GM19467 (cell line): ENCODE data around the gene NFKBIL1.
"Not testable (repeated sequence)": the region's sequence is repeated elsewhere in the genome, so short reads cannot be mapped to it uniquely, and the experiment has no call there.

ENCODE experiments used
- ATAC-seq: cut with Tn5 transposase; IDR thresholded peaks from one replicate; pipeline ENCODE4 v1.9.1; 2021; ENCODE audit warnings: mild to moderate bottlenecking, moderate library complexity; ENCODE audit not compliant: unreplicated experiment

Gene NFKBIL1

DNA sequence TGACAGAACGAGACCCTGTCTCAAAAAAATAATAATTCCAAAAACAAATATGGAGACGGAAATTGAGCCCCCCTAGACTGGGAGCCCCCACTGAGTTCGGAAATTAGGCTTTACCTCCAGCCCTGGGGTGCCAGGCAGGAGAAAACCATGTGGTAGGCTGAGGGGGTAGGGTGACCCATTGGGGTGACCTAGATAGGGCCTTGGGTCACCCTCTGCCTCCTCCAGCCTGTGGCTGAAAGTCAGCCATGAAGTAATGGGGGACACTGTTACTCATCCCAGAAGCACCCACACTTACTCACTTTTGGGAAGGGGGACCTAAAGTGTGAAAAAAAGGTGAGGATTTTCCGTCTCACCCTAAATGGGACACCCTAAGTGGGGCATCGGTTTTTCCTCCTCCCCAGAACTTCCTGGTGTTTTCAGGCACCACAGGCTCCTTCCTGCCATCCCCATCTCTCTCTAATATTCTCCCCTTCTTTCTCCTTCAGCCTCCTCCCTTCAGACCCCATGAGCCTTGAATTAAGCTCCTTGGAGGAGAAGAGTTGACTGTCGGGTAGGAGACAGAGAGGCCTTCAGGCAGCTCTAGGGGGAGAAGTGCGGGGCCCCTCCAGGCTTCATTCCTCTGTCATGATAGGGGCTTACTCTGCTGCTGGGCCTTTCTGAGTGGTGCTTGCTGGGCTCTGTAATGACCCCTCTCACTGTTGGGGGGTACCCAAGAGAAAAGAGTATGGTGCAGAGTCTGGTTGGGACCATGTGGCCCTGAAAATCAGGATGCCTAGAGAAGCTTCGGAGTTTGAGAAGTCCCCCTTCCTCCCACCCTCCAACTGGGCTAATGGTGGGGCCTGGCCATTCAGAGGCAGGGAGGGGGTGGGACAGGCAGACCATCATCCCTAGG lies 32.4 kb downstream of the NFKBIL1 start:
- ATAC-seq: no peak

- ATAC-seq: no peak
These were observed 33.0 kb downstream of the NFKBIL1 start for GRCh38 chr6:31580438-31580740.

GRCh38 chr6:31580807-31581433 lies 33.5 kb downstream of the NFKBIL1 start:
- peak; percentile 51 for ATAC-seq

- no peak for ATAC-seq
These were observed 34.2 kb downstream of the NFKBIL1 start for GRCh38 chr6:31581434-31582229.

- no peak for ATAC-seq
These were observed 34.8 kb downstream of the NFKBIL1 start, which contains the start of gene LTB for GRCh38 chr6:31582230-31582643. Gene LTB (minus strand): TSS chr6:31582424. CDS start chr6:31582417, 7 bp downstream.

DNA sequence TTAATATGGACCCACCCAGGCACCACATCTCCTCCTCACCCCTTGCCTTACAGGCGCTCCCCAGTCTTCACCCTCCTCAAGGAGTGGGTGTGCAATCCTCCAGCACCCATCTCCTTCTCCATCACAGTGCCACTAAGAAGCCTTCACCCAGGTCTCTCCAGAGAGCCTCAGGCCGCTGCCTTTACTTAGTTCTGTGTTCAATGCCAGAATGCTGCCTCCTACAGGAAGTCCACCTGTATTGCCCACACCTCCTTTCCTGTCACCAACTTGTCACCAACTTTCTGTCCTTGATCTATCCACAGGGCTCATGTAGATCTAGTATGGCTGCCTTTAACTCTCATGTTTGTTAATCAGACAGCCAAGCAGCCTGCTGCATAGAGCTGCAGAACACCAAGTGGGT lies 38.1 kb downstream of the NFKBIL1 start:
- ATAC-seq: no peak

DNA sequence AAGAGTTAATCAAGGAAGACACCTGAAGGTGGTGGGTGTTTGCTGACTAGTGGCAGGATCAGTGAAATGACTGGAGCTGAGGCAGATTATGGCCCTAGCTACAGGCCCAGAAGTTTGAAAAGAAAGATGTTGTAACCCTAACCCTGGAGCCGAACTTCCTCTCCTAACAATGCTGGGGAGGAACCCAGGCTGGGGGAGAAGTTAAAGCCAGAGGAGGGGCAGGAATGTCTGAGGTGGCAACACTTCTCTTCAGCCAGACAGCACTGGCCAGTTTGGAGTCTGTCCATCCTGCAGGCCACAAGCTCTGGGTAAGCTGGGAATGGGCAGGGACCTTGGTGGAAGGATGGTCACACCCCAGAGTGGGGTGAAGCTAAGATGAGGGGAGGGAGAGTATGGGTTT lies 38.6 kb downstream of the NFKBIL1 start, which contains the start of gene LST1:
Gene LST1, plus strand, starts transcription at position 270 of the 400 bp plus-strand sequence. CDS start 1,023 bp downstream, outside the sequence.
- no peak for ATAC-seq

DNA sequence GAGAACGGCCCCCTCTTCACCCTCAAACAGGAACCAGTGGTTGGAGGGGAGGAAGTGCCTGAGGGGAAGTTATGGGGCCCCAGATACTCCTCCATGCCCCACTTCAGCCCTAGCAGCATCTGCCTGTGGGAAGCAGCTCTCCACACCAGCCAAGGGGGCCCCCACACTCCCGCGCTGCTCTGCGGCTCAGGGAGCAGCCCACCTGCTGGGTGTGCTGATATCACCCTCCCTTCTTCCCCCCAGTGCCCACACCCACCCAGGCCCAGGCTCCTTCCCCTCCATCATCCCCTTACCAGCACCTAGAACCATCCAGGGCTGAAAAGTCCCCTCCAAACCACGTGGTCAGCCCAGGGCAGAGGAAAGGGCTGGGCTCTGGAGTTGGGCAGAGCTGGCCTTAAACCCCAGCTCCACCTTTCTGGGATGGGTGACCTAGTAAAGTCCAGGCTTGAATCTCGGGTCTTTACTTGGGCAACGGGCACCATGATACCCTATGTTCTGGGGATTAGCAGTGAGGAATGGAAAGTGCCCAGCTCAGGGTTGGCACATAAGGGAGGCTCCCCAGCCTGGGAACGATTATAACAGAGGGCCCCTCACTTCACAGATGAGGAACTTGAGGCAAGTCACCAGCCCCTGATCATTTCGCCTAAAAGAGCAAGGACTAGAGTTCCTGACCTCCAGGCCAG lies 39.3 kb downstream of the NFKBIL1 start:
- ATAC-seq: no peak

DNA sequence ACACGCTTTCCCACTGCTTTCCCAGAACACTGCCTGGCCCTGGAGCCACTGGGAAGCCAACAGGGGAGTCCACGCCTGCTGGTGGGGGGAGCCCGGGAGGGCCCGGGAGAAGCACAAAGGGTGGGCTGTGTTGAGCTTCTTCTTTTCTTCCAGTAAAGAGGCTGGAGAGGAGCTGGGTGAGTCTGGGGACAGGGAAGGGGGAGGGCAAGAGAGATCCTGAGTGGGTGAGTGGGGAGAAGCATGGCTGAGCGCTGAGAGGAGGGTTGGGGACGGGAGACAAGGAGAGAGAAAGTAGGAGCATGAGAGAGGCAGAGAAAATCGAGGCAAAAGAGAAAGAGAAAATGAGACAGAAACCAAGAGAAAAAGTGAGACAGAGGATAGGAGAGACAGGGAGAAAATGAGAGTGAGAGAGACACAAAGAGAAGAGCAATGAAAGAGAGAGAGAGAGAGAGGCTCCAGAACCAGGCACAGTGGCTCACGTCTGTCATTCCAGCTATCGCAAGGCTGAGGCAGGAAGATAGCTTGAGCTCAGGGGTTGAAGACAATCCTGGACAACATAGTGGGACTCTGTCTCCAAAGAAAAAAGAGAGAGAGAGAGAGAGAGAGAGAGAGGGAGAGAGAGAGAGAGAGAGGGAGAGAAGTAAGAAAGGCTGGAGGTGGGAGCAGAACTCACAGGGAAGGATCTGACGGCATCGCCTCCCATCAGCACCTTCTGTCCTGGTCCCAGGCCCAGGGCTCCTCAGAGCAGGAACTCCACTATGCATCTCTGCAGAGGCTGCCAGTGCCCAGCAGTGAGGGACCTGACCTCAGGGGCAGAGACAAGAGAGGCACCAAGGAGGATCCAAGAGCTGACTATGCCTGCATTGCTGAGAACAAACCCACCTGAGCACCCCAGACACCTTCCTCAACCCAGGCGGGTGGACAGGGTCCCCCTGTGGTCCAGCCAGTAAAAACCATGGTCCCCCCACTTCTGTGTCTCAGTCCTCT lies 40.7 kb downstream of the NFKBIL1 start:
- no peak for ATAC-seq

- no peak for ATAC-seq
These were observed 41.7 kb downstream of the NFKBIL1 start for GRCh38 chr6:31588871-31589650.

DNA sequence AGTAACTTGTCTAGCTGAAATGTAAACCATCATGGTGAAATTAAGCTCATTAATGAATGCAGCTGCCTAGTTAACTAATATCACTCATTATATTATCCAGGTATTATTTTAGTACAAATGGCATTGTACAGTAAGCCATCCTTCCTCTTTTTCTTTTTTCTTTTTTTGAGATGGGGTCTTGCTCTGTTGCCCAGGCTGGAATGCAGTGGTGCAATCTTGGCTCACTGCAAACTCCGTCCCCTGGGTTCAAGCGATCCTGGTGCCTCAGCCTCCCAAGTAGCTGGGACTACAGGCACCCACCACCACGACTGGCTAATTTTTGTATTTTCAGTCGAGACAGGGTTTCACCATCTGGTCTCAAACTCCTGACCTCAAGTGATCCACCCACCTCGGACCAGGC lies 43.3 kb downstream of the NFKBIL1 start:
- ATAC-seq: not testable (repeated sequence)

GRCh38 chr6:31592396-31592771 lies 45.0 kb downstream of the NFKBIL1 start:
- ATAC-seq: no peak

DNA sequence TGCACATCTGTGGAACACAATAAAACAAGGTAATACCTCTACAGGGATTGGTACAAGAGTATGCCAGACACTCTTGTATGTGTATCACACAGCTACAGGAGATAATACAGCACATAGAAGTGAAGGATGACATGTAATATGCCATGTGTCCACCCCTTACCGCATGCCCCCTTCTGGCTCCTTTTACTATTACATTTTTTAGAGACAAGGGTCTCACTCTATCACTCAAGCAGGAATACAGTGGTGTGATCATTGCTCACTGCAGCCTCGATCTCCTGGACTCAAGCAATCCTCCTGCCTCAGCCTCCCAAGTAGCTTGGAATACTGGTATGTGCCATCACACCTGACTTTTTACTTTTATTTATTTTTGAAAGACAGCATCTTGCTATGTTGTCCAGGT lies 49.6 kb downstream of the NFKBIL1 start:
- no peak for ATAC-seq

DNA sequence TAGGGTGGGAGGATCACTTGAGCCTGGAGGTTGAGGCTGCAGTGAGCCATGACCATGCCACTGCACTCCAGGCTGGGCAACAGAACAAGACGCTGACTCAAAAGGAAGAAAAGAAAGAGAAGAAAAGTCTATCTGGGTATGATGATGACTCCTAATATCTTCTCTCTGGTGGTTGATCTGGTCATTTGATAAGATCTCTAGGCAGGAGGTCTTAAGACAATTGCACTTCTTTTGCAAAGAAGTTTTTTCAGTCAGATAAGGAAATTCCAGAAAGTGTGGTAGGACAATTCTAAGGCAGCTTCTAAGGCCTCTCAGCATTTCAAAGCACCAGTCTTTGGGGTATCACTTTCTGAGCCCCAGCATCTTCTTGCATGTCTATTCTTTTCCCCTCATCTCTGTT lies 59.9 kb downstream of the NFKBIL1 start:
- no peak for ATAC-seq
